Mesendoderm (in vitro differentiated cells): ENCODE data around the gene FBF1.
A peak's percentile ranks its signal among the peaks of the same experiment; 100 is the strongest.

ENCODE experiments used
- DNase-seq: peaks from one replicate; pipeline ENCODE4 v3.0.0; 2013
- H2AK5ac ChIP-seq: 2 replicates; pipeline ENCODE4 v1.6.1; 2013; ENCODE audit warnings: low read length, inconsistent platforms
- H2BK120ac ChIP-seq: 2 replicates; pipeline ENCODE4 v1.6.1; 2013; ENCODE audit warnings: low read depth, mild to moderate bottlenecking, low read length, moderate library complexity, mixed read lengths
- H2BK15ac ChIP-seq: replicated peaks from 2 replicates; pipeline ENCODE4 v1.6.1; 2013; ENCODE audit warnings: low read depth, mild to moderate bottlenecking, moderate library complexity
- H2BK5ac ChIP-seq: 2 replicates; pipeline ENCODE4 v1.6.1; 2013; ENCODE audit warnings: low read length, inconsistent platforms
- H3K18ac ChIP-seq: 2 replicates; pipeline ENCODE4 v1.6.1; 2013; ENCODE audit warnings: mild to moderate bottlenecking, low read length, mixed read lengths
- H3K23ac ChIP-seq: one replicate; pipeline ENCODE4 v1.6.1; 2013; ENCODE audit warnings: low read length
- H3K27ac ChIP-seq: 2 replicates; pipeline ENCODE4 v1.5.1; 2013; ENCODE audit warnings: low read depth, mild to moderate bottlenecking, inconsistent platforms, low read length, moderate library complexity
- H3K27me3 ChIP-seq: 2 replicates; pipeline ENCODE4 v1.6.1; 2013; ENCODE audit warnings: low read length, control low read depth, mild to moderate bottlenecking, inconsistent platforms; ENCODE audit not compliant: insufficient read depth, poor library complexity
- H3K36me3 ChIP-seq: 2 replicates; pipeline ENCODE4 v1.6.1; 2013; ENCODE audit warnings: low read length, inconsistent platforms; ENCODE audit not compliant: control insufficient read depth, insufficient read depth
- H3K4ac ChIP-seq: one replicate; pipeline ENCODE4 v1.6.1; 2013; ENCODE audit warnings: low read depth, mild to moderate bottlenecking, low read length, moderate library complexity
- H3K4me1 ChIP-seq: 2 replicates; pipeline ENCODE4 v1.6.1; 2013; ENCODE audit warnings: low read depth, low read length, inconsistent platforms; ENCODE audit not compliant: control insufficient read depth
- H3K4me2 ChIP-seq: 2 replicates; pipeline ENCODE4 v1.6.1; 2013; ENCODE audit warnings: low read length
- H3K4me3 ChIP-seq: 2 replicates; pipeline ENCODE4 v1.5.1; 2013; ENCODE audit warnings: mild to moderate bottlenecking, low read length
- H3K56ac ChIP-seq: one replicate; pipeline ENCODE4 v1.6.1; 2013; ENCODE audit warnings: low read length
- H3K79me1 ChIP-seq: 2 replicates; pipeline ENCODE4 v1.6.1; 2013; ENCODE audit warnings: low read length, inconsistent platforms
- H3K79me2 ChIP-seq: 2 replicates; pipeline ENCODE4 v1.6.1; 2013; ENCODE audit warnings: mild to moderate bottlenecking, low read length; ENCODE audit not compliant: control insufficient read depth, insufficient read depth
- H3K9ac ChIP-seq: 2 replicates; pipeline ENCODE4 v1.6.1; 2013; ENCODE audit warnings: low read length, inconsistent platforms
- H4K5ac ChIP-seq: one replicate; pipeline ENCODE4 v1.6.1; 2013; ENCODE audit warnings: low read length
- H4K8ac ChIP-seq: one replicate; pipeline ENCODE4 v1.6.1; 2013; ENCODE audit warnings: low read depth, mild to moderate bottlenecking, control low read depth, low read length, moderate library complexity
- WGBS: extraction: QIAGEN DNeasy Blood & Tissue Kit; methylation state at CpG from one replicate; pipeline ENCODE4 v1.1.7; 2013; ENCODE audit warnings: low lambda C conversion rate, missing lambda C conversion rate; ENCODE audit not compliant: insufficient coverage; ENCODE audit errors: extremely low coverage; 5-methylcytosine and 5-hydroxymethylcytosine counted together

The FBF1 gene

DNA sequence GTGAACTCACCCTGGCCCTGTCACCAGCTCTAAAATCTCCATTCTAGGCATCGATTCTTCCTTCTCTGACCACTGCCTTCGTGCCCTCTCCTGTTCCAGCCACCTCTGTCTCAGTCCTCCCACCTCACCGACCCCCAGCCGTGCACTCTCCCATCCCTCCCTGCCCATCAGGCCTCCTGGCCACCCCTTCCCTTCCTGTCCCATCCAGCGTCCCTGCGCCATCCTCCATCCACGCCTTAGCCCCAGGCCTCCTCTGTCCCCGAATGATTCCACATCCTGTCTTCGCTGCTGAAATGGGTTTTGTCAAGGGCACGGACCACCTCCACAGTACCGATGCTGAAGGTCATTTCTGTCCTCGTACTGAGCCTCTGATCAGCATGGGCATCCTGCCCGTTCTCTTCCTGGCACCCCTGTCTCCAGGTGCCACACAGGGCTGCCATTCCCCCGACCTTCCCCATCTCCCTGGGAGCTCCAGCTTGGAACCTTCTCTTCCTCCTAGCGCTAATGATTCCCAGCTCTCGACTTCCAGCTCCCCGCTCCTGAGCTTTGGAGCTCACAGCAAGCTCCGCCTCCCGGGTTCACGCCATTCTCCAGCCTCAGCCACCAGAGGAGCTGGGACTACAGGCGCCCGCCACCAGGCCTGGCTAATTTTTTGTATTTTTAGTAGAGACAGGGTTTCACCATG lies 46.7 kb downstream of the FBF1 start:
- WGBS, result no CpG with 5 or more reads among the region's 22 CpGs
- peak; percentile 51 for DNase-seq
- H3K56ac ChIP-seq, result peak overlapping the region; percentile 52
- H3K79me2 ChIP-seq, result peaks cover 18% of the 10 kb centered on the region
- H2BK15ac ChIP-seq, result no peak overlapping the region
- H3K4me1 ChIP-seq, result peaks cover 5% of the 10 kb centered on the region
- H3K23ac ChIP-seq, result no peak overlapping the region
- H3K27ac ChIP-seq, result no peak overlapping the region
- no peak overlapping the region for H3K4ac ChIP-seq
- H3K4me3 ChIP-seq, result no peak overlapping the region
- H2AK5ac ChIP-seq, result no peak overlapping the region
- H2BK5ac ChIP-seq, result no peak overlapping the region
- H4K5ac ChIP-seq, result no peak overlapping the region
- H3K9ac ChIP-seq, result peak overlapping the region; percentile 4
- no peaks in the 10 kb centered on the region for H3K27me3 ChIP-seq
- no peak overlapping the region for H3K18ac ChIP-seq
- H3K36me3 ChIP-seq, result peaks cover 3% of the 10 kb centered on the region
- no peak overlapping the region for H2BK120ac ChIP-seq
- no peak overlapping the region for H4K8ac ChIP-seq
- no peak overlapping the region for H3K4me2 ChIP-seq
- H3K79me1 ChIP-seq, result peaks cover 14% of the 10 kb centered on the region

DNA sequence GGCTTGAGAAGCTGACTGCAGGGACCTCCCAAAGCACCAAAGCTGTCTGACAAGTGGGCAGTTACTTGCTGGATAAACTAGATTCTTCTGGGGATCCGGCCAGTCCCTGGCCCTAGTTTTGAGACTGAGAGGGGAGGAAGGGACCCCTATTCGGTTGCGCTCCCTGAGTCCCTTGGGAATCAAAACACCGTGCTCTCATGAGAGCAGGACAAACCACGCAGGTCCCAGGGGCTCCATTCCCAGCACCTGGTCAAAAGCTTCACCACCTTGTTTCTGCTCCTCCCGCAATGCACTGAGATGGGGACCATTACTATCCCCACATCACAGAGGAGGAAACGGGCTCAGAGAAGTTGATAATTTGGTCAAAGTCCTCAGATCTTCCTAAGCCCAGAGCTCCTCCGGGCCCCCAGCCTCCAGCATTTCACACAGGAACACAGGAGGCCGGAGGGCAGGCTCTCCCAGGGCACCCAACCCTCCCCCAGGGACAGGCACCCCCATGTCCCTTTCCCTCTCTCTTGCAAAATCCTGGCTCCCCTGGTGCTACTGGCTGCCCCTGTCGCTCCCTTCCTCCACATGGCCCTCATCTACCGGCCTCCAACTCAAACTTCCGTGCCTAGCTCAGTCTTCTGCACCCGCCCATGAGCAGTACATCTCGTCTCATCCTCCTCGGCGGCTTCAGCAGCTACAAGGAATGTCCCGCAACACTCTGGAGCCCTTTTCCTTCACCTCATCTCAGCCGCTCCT lies 47.4 kb downstream of the FBF1 start:
- DNase-seq, result no peak
- Histone ChIP-seq H3K4me1 (peaks cover 5% of the 10 kb centered on the region), H3K56ac (no peak overlapping the region), H2BK5ac (no peak overlapping the region), H3K23ac (no peak overlapping the region), H2BK15ac (no peak overlapping the region), H3K9ac (peak overlapping the region; percentile 4), H3K4ac (no peak overlapping the region), H2BK120ac (no peak overlapping the region), H3K36me3 (peaks cover 3% of the 10 kb centered on the region), H3K27ac (no peak overlapping the region), H4K8ac (no peak overlapping the region), H3K27me3 (no peaks in the 10 kb centered on the region), H3K4me2 (no peak overlapping the region), H4K5ac (no peak overlapping the region), H3K79me1 (peaks cover 14% of the 10 kb centered on the region), H3K79me2 (peaks cover 18% of the 10 kb centered on the region), H3K18ac (no peak overlapping the region), H2AK5ac (no peak overlapping the region), H3K4me3 (no peak overlapping the region)
- no CpG with 5 or more reads among the region's 18 CpGs for WGBS

GRCh38 chr17:75892556-75893224 lies 48.2 kb downstream of the FBF1 start:
- Histone ChIP-seq H3K4ac (no peak overlapping the region), H3K4me1 (peaks cover 5% of the 10 kb centered on the region), H3K79me2 (peaks cover 18% of the 10 kb centered on the region), H2AK5ac (no peak overlapping the region), H3K79me1 (peaks cover 14% of the 10 kb centered on the region), H2BK120ac (no peak overlapping the region), H4K5ac (no peak overlapping the region), H3K9ac (no peak overlapping the region), H3K36me3 (peaks cover 3% of the 10 kb centered on the region), H3K18ac (no peak overlapping the region), H3K23ac (no peak overlapping the region), H2BK5ac (no peak overlapping the region), H4K8ac (no peak overlapping the region), H3K56ac (no peak overlapping the region), H3K4me2 (no peak overlapping the region), H3K27me3 (no peaks in the 10 kb centered on the region), H3K27ac (no peak overlapping the region), H2BK15ac (no peak overlapping the region), H3K4me3 (no peak overlapping the region)
- no CpG with 5 or more reads among the region's 16 CpGs for WGBS
- DNase-seq, result no peak

- H3K79me2 ChIP-seq, result peaks cover 18% of the 10 kb centered on the region
- H3K79me1 ChIP-seq, result peaks cover 14% of the 10 kb centered on the region
- DNase-seq, result no peak
- H3K4me2 ChIP-seq, result no peak overlapping the region
- H4K5ac ChIP-seq, result no peak overlapping the region
- no peak overlapping the region for H2BK15ac ChIP-seq
- H3K27ac ChIP-seq, result no peak overlapping the region
- no peak overlapping the region for H3K4ac ChIP-seq
- H3K4me3 ChIP-seq, result no peak overlapping the region
- H3K27me3 ChIP-seq, result no peaks in the 10 kb centered on the region
- H4K8ac ChIP-seq, result no peak overlapping the region
- H3K36me3 ChIP-seq, result peaks cover 3% of the 10 kb centered on the region
- no CpG with 5 or more reads among the region's 32 CpGs for WGBS
- no peak overlapping the region for H3K18ac ChIP-seq
- no peak overlapping the region for H3K9ac ChIP-seq
- H3K56ac ChIP-seq, result no peak overlapping the region
- no peak overlapping the region for H2BK120ac ChIP-seq
- H3K4me1 ChIP-seq, result peaks cover 5% of the 10 kb centered on the region
- no peak overlapping the region for H3K23ac ChIP-seq
- no peak overlapping the region for H2BK5ac ChIP-seq
- no peak overlapping the region for H2AK5ac ChIP-seq
Measured at GRCh38 chr17:75891605-75892555, 49.0 kb downstream of the FBF1 start.

DNA sequence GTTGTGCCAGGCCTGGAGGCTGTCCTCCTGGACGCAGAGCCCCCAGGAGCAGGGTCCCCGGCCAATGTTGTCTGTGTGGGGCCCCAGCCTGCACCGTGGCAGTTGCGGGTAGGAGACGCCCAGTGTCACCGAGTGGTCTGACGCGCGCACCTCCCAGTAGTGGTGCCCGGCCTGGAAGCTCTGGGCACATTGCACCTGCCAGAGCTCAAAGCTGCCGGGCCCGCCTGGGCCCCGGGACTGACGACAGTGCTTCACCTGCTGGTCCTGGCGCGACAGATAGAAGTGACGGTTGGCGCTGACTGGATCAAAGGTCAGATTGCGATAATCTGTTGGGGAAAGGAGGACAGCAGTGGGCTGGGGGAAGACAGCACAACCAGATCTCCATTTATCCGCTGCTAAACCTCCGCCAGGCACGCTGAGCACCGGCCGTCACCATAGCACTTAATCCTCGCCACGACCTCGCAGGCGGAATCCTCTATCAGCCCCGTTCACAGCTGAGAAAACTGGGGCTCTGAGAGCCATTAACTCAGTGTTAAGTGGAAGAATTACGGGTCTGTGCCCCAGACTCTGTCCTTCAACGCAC lies 49.7 kb downstream of the FBF1 start:
- peaks cover 5% of the 10 kb centered on the region for H3K4me1 ChIP-seq
- peaks cover 3% of the 10 kb centered on the region for H3K36me3 ChIP-seq
- no peak overlapping the region for H3K4me3 ChIP-seq
- H3K9ac ChIP-seq, result no peak overlapping the region
- no peak overlapping the region for H3K23ac ChIP-seq
- H2BK120ac ChIP-seq, result no peak overlapping the region
- H3K56ac ChIP-seq, result no peak overlapping the region
- H3K27me3 ChIP-seq, result no peaks in the 10 kb centered on the region
- whole genome bisulfite sequencing, result no CpG with 5 or more reads among the region's 31 CpGs
- H3K18ac ChIP-seq, result no peak overlapping the region
- H2AK5ac ChIP-seq, result no peak overlapping the region
- H3K27ac ChIP-seq, result no peak overlapping the region
- H4K8ac ChIP-seq, result no peak overlapping the region
- no peak overlapping the region for H3K4ac ChIP-seq
- peaks cover 14% of the 10 kb centered on the region for H3K79me1 ChIP-seq
- H2BK5ac ChIP-seq, result no peak overlapping the region
- H4K5ac ChIP-seq, result no peak overlapping the region
- H2BK15ac ChIP-seq, result no peak overlapping the region
- no peak overlapping the region for H3K4me2 ChIP-seq
- H3K79me2 ChIP-seq, result peaks cover 18% of the 10 kb centered on the region
- no peak for DNase-seq
